ENCODE results near the gene GGACT. TPM values are rescaled to one million over a fixed set of nuclear protein-coding genes. Genes with fewer than 3 reads are reported as not detected.

Gene GGACT
- total RNA-seq, 1 donor from 2014 or later: 5.1 TPM

Other genes starting within 250 kb of the GGACT start
- 22.9 TPM for gene TMTC4, start 86.0 kb upstream of the GGACT start, total RNA-seq

Data from skin of body (tissue), 1 donor.